GM12878 (cell line): ENCODE results near the gene OR4F6. TPM values are rescaled to one million over a fixed set of nuclear protein-coding genes. Genes with fewer than 3 reads are reported as not detected.
"Not testable (repeated sequence)": the region's sequence is repeated elsewhere in the genome, so short reads cannot be mapped to it uniquely, and the experiment has no call there.

Experiments used
- ATAC-seq: fragments of 200-7000 bp; cut with Tn5 transposase; 3 replicates; pipeline ENCODE4 v1.9.1; 2020; ENCODE audit warnings: mild to moderate bottlenecking, moderate library complexity
- BruUV-seq: library from RNA; stranded (reverse); fragments of 400-500 nt; replicated peaks from 2 replicates; lab custom pipeline; 2021; lab: Mats Ljungman, UMichigan
- CTCF ChIA-PET: fragments of 300-600 bp; sonication (Branson Sonifier 250); formaldehyde crosslinking; extraction: SDS; loops from one replicate; lab custom pipeline; 2021; ENCODE audit warnings: inconsistent platforms; lab: Yijun Ruan, JAX
- POLR2A ChIA-PET: fragments of 350-600 bp; formaldehyde crosslinking; extraction: SDS; loops from one replicate; lab custom pipeline; 2021; ENCODE audit warnings: inconsistent platforms; lab: Charles Lee
- RAD21 ChIA-PET: fragments of 300-600 bp; sonication (Branson Sonifier 250); formaldehyde crosslinking; loops from one replicate; lab custom pipeline; 2023; ENCODE audit warnings: antibody characterized with exemption; ENCODE audit not compliant: unreplicated experiment; lab: Charles Lee
- SMC1A ChIA-PET: fragments of 300-600 bp; sonication (Branson Sonifier 250); formaldehyde crosslinking; loops from one replicate; lab custom pipeline; 2023; ENCODE audit not compliant: unreplicated experiment, uncharacterized antibody; lab: Charles Lee
- DNase-seq: peaks from one replicate; pipeline ENCODE4 v3.0.0-alpha.2; 2011; ENCODE audit warnings: low read depth, low spot score
- FAIRE-seq: peaks from 3 replicates; lab custom pipeline; 2011; peaks lifted over from hg19 to GRCh38; lab: Jason Lieb, UNC
- H2AFZ ChIP-seq: 2 replicates; pipeline ENCODE4 v1.6.0; 2011; ENCODE audit warnings: low read depth, low read length, control low read depth; ENCODE audit not compliant: control insufficient read depth
- H3K27ac ChIP-seq: 2 replicates; pipeline ENCODE4 v1.5.1; 2011; ENCODE audit warnings: control low read depth; ENCODE audit not compliant: control insufficient read depth, insufficient read depth
- H3K27me3 ChIP-seq, 2 experiments: replicated peaks in 1 of 2; 2 replicates each; pipeline versions ENCODE4 v1.6.0 to v1.6.1; 2011; ENCODE audit warnings: low read length in 1 of 2; ENCODE audit not compliant: control insufficient read depth in 2 of 2, insufficient read depth in 2 of 2
- H3K36me3 ChIP-seq, 2 experiments: 2 replicates each; pipeline ENCODE4 v1.5.1; 2011; ENCODE audit warnings: low read length in 1 of 2; ENCODE audit not compliant: control insufficient read depth in 2 of 2, insufficient read depth in 2 of 2
- H3K4me1 ChIP-seq: 2 replicates; pipeline ENCODE4 v1.6.1; 2011; ENCODE audit warnings: mild to moderate bottlenecking, low read length, moderate library complexity, mixed read lengths; ENCODE audit not compliant: control insufficient read depth, insufficient read depth
- H3K4me2 ChIP-seq: 2 replicates; pipeline ENCODE4 v1.6.0; 2011; ENCODE audit warnings: control low read depth; ENCODE audit not compliant: control insufficient read depth, insufficient read depth
- H3K4me3 ChIP-seq: fragments of 200-600 bp; sonication (generic); 2 replicates; pipeline ENCODE4 v1.5.1; 2016
- H3K79me2 ChIP-seq: 2 replicates; pipeline ENCODE4 v1.6.0; 2011; ENCODE audit warnings: low read length; ENCODE audit not compliant: control insufficient read depth, insufficient read depth
- H3K9ac ChIP-seq: 2 replicates; pipeline ENCODE4 v1.8.0; 2011; ENCODE audit warnings: low read length, control low read depth, mixed read lengths; ENCODE audit not compliant: control insufficient read depth, insufficient read depth
- H3K9me3 ChIP-seq: replicated peaks from 3 replicates; pipeline ENCODE4 v1.5.1; 2011; ENCODE audit warnings: mild to moderate bottlenecking, low read length; ENCODE audit not compliant: control insufficient read depth, insufficient read depth
- H4K20me1 ChIP-seq: 2 replicates; pipeline ENCODE4 v1.6.0; 2011; ENCODE audit not compliant: control insufficient read depth, insufficient read depth
- JUNB ChIP-seq: IDR thresholded peaks from 2 replicates; pipeline ENCODE4 v1.6.1; 2016; ENCODE audit warnings: antibody characterized with exemption, mild to moderate bottlenecking
- TCF7 ChIP-seq: IDR thresholded peaks from 2 replicates; pipeline ENCODE4 v1.6.1; 2014; ENCODE audit warnings: antibody characterized with exemption, borderline replicate concordance
- WGBS: methylation state at CpG from one replicate; pipeline ENCODE4 v1.1.6; 2016; ENCODE audit warnings: low lambda C conversion rate; ENCODE audit not compliant: insufficient replicate concordance, insufficient coverage; ENCODE audit errors: missing lambda C conversion rate; 5-methylcytosine and 5-hydroxymethylcytosine counted together
- in situ Hi-C: fragments of 300-500 bp; cut with MboI; formaldehyde crosslinking; loops from 9 replicates; pipeline ENCODE4 v1.14.3; 2018; ENCODE audit warnings: mixed read lengths
- intact Hi-C: fragments of 100-400 bp; cut with micrococcal nuclease; formaldehyde crosslinking; loops from one replicate; pipeline ENCODE4 v1.14.2; 2022; ENCODE audit not compliant: unreplicated experiment
- polyA plus RNA-seq, 11 experiments: library from polyadenylated mRNA; depleted of rRNA in 4 of 11; unstranded in 6 of 11; stranded (reverse) in 5 of 11; fragments of >200 nt; fragmentation: Nextera tagmentation in 4 of 11; fragmentation: Illumina TruSeq in 1 of 11; extraction: Ambion mirVana in 4 of 11; extraction: Trizol in 1 of 11; gene quantifications; 1 replicate in 1 of 11; 2 replicates in 10 of 11; pipeline versions ENCODE4 v1.2.1 to v1.2.3, GENCODE V29; 2011 to 2016; ENCODE audit warnings: inconsistent platforms in 2 of 11, missing spikeins in 2 of 11, low read depth in 1 of 11
- total RNA-seq, 4 experiments: library from RNA; depleted of rRNA in 3 of 4; stranded (reverse); fragments of >200 nt in 3 of 4; fragmentation: Illumina TruSeq in 1 of 4; extraction: Trizol in 1 of 4; gene quantifications; 2 replicates each; pipeline versions ENCODE4 v1.2.1 to v1.2.3, GENCODE V29; 2013 to 2021

The OR4F6 gene
- total and polyA plus RNA-seq, 10 of the 15 experiments (the other 5 are each of a cell fraction or from before 2014, with no cell fraction given), result not detected

DNA sequence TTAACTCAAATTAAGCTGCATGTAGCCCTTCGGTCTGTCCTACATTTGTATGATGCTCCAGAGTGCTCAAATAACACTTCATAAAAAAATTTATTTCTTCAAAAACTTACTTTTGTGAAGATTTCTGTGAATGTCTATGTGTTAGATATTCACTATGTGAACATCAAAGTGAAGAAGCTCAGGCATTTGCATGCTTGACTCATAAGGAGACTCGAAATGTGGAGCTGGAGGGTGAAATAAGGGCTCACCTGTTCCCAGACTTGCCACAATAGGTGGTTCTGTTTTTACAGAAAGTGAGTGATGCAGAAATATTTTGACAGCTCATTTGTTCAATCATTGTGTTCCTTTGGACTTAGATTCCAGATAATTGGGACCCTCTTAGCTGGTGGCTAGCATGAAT lies 16.9 kb upstream of the OR4F6 start:
- in situ Hi-C loops, BruUV-seq, H2AFZ ChIP-seq, H3K27me3 ChIP-seq, H3K9me3 ChIP-seq, H3K36me3 ChIP-seq, POLR2A ChIA-PET, H3K4me1 ChIP-seq, H3K27ac ChIP-seq, CTCF ChIA-PET, H3K4me2 ChIP-seq, SMC1A ChIA-PET, H3K4me3 ChIP-seq, intact Hi-C loops, H4K20me1 ChIP-seq, H3K79me2 ChIP-seq, H3K9ac ChIP-seq, DNase-seq, FAIRE-seq, RAD21 ChIA-PET: not testable (repeated sequence)
- peak; percentile 47 for ATAC-seq
- WGBS, result 14% methylated on average over 2 of the region's 2 CpGs
- TF ChIP-seq TCF7, result peak; percentile 42; the same call in 1 of the 2 replicates
- peak; percentile 49 for TF ChIP-seq JUNB

DNA sequence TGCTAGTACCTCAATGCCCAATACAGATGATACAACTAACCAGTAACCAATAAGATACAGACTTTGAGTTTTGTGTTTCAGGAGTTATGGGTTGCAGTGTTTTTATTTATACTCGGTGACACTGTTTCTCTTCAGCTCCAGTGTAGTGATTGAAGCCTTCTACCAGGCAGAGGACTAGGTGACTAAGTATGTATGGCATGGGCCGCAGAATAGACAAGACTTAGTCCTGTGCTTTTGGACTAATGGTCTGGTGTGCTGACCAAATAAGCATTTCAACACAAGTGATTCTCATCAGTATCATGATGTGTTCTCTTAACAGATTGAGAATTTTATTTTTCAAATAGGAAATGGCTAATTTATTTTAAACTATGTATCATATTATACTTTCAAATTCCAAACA lies 15.3 kb upstream of the OR4F6 start:
- H3K9me3 ChIP-seq, CTCF ChIA-PET, H3K9ac ChIP-seq, H3K27me3 ChIP-seq, H3K79me2 ChIP-seq, H3K36me3 ChIP-seq, H2AFZ ChIP-seq, FAIRE-seq, DNase-seq, ATAC-seq, H3K4me1 ChIP-seq, BruUV-seq, H4K20me1 ChIP-seq, H3K27ac ChIP-seq, RAD21 ChIA-PET, intact Hi-C loops, H3K4me3 ChIP-seq, in situ Hi-C loops, SMC1A ChIA-PET, H3K4me2 ChIP-seq: not testable (repeated sequence)
- POLR2A ChIA-PET, result interaction anchor here (1.0 kb wide), 1 partner anchor 20 kb away, joined by 3 read pairs; no protein-coding TSS in a partner anchor
- WGBS, result 60% methylated on average over 2 of the region's 2 CpGs

DNA sequence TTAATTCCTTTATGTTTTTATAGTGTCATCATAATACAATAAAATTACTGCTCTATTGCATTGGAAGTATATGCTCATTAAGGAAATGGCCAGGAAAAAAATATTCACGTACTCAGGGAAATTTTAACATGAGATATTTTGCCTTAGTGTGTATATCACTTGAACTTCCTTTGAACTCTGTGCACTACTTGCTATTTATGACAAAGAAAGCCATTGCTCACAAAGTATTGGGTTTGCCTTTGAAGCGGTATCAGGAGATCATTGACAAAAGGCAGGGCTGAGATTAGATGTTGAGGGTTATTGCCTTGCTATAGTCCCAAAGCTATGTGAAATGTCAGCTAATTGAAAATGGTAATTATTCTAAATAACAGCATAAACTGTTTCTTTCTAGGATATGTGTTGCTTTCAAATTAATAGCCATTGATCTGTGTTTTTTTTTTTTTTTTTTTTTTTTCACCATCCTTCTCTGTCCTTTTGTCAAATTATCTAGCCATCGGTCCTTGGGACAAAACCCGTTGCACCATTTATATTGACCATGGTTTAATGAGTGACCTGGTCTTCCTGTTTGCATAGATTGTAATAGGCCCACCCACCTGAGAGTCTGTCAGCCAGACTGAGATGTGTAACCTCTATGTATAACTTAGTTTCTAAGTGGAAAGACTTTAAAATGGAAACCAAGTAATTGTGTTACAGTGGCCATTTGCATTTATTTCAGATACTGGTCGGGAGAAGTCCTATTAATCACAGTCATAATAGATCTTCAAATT lies 14.6 kb upstream of the OR4F6 start:
- H4K20me1 ChIP-seq, intact Hi-C loops, H3K27ac ChIP-seq, ATAC-seq, H2AFZ ChIP-seq, FAIRE-seq, DNase-seq, in situ Hi-C loops, SMC1A ChIA-PET, BruUV-seq, CTCF ChIA-PET, H3K79me2 ChIP-seq, RAD21 ChIA-PET, H3K9me3 ChIP-seq, H3K27me3 ChIP-seq, H3K4me3 ChIP-seq, H3K36me3 ChIP-seq, H3K4me1 ChIP-seq, H3K4me2 ChIP-seq, H3K9ac ChIP-seq: not testable (repeated sequence)
- POLR2A ChIA-PET, result interaction anchor here (1.0 kb wide), 1 partner anchor 20 kb away, joined by 3 read pairs; no protein-coding TSS in a partner anchor
- 18% methylated on average over 2 of the region's 5 CpGs for WGBS

DNA sequence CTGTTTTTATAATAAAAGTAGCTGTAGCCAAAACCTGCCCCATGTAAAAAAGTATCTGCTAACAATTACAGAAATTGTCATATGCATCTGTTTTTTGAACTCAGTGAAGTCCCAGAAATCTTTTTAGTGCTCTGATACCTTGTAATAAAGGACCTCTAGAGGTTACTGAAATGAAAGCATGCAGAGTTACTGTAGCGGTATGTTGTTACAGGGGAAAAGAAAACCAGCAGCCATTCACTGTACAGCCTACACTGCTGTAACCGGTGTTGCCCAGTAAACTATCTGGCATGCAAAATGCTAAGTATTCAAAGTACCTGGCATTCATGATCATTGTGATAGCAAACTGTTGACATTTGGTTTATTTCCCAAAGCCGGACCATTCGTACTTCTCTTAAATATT lies 12.6 kb upstream of the OR4F6 start:
- CTCF ChIA-PET, H2AFZ ChIP-seq, ATAC-seq, H3K4me3 ChIP-seq, H3K4me1 ChIP-seq, in situ Hi-C loops, SMC1A ChIA-PET, FAIRE-seq, BruUV-seq, POLR2A ChIA-PET, H3K9ac ChIP-seq, H4K20me1 ChIP-seq, H3K4me2 ChIP-seq, RAD21 ChIA-PET, H3K27ac ChIP-seq, H3K27me3 ChIP-seq, DNase-seq, H3K36me3 ChIP-seq, intact Hi-C loops, H3K9me3 ChIP-seq, H3K79me2 ChIP-seq: not testable (repeated sequence)
- no CpG with 5 or more reads among the region's 4 CpGs for WGBS
